GM18508 (cell line): ENCODE data around the gene ZNF362.
"Not testable (repeated sequence)": the region's sequence is repeated elsewhere in the genome, so short reads cannot be mapped to it uniquely, and the experiment has no call there.

ENCODE experiments used
- ATAC-seq: cut with Tn5 transposase; IDR thresholded peaks from one replicate; pipeline ENCODE4 v1.9.1; 2021; ENCODE audit warnings: moderate number of reproducible peaks; ENCODE audit not compliant: insufficient read depth, unreplicated experiment

Gene ZNF362

DNA sequence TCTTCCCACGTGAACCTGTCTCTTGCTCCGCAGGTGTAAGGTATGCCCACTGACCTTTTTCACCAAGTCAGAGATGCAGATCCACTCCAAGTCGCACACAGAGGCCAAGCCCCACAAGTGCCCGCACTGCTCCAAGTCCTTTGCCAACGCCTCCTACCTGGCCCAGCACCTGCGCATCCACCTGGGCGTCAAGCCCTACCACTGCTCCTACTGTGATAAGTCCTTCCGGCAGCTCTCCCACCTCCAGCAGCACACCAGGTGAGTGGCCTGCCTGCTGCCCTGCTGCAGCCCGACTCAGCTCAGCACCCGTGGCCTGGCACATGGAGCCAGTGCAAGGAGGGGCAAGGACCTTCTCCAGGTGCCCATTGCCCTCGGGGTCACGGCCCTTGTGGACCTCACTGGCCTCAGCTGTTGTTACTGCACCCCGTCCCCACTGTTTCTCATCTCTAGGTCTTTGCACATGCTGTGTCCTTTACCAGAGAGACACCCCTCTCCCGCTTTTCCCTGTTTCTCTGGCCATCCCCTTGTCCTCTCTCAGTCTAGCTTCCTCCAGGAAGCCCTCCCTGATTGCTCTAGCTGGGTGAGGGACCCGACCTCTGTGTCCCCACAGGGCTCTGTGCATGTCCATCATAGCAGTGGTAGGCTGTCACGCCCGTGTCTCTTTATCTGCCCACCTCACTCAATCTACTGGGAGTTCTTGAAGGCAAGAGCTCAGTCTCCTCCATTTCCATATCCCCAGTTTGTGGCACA is 25.4 kb downstream of the ZNF362 start:
- ATAC-seq = no peak

DNA sequence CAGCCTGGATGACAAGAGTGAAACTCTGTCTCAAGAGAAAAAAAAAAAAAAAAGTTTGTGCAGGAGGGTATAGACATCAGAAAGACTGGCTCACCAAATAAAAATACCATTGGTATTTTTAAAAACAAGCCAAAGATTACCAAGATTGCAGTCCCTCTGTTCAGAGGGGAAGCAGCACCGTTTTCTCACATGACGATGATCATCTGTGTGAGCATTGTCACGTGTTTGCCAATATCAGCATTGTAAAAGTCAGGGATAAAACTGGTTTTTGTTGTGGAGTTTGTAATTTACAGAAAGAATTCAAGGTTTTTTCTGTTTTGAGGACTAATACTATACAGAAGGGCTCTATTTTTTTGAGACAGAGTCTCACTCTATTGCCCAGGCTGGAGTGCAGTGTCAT is 26.5 kb downstream of the ZNF362 start:
- no peak for ATAC-seq

DNA sequence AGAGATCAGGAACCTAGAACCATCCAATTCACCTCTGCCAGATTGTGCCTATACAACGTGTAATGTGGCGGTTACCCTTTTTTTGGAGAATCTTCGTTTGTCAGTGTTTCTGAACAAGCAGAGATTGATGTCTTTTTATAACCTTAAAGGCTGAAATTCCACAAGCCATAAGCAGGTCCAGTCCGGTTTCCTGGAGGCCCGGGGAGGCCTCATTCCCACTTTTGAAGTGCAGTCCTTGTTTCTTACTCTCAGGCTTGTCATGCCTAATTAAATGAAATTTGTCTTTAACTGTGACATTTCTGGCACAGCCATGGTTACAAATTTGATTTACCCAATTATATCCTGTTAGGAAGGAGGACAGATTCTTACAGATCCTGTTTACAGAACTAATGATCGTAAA is 27.8 kb downstream of the ZNF362 start:
- ATAC-seq = no peak

DNA sequence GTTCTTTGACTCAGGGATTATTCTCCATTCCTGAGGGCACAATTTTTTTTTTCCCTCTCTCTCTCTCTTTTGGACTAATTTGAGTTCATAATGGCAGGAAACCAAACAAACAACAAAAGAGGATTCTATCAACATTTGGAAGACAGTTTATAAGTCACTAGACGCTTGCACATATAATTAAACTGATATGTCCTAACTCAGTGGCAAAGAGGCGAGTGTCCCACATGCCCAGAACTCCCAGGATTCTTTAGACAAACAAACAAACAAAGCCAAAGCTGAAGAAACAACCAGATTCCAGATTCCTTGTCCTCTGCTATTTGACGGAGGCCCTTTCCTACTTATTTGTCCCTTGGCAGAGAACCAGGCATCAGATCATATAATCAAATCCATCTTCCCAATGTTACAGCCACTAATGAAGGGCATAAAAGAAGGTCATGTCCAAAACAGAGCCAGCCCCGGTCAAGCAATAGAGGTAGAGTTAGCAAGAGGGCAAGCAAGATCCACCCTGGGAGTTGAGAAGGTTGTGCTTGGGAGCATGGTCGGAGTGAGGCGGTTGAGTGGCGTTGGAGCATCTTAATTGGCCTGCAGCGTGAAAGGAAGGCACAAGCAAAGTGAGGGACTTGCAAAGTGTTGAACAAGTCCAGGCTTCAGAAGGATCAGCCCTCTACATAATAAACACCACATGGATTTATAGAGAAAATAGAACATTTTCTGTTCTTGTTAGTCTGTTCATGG is 30.3 kb downstream of the ZNF362 start:
- no peak for ATAC-seq

DNA sequence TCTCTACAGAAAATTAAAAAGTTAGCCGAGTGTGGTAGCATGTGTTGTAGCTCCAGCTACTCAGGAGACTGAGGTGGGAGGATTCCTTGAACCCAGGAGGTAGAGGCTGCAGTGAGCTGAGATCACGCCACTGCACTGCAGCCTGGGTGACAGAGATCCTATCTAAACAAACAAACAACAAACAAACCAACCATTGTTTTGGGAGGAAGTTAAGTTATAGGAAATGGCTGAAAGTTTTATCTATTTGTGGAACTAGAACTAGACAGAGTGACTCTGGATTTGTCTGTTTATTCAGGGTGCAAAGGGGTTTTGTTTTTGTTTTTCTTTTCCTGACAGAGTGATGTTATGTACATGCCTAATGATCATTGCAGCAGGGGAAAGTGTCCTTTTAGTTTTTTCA is 31.0 kb downstream of the ZNF362 start:
- ATAC-seq = no peak

DNA sequence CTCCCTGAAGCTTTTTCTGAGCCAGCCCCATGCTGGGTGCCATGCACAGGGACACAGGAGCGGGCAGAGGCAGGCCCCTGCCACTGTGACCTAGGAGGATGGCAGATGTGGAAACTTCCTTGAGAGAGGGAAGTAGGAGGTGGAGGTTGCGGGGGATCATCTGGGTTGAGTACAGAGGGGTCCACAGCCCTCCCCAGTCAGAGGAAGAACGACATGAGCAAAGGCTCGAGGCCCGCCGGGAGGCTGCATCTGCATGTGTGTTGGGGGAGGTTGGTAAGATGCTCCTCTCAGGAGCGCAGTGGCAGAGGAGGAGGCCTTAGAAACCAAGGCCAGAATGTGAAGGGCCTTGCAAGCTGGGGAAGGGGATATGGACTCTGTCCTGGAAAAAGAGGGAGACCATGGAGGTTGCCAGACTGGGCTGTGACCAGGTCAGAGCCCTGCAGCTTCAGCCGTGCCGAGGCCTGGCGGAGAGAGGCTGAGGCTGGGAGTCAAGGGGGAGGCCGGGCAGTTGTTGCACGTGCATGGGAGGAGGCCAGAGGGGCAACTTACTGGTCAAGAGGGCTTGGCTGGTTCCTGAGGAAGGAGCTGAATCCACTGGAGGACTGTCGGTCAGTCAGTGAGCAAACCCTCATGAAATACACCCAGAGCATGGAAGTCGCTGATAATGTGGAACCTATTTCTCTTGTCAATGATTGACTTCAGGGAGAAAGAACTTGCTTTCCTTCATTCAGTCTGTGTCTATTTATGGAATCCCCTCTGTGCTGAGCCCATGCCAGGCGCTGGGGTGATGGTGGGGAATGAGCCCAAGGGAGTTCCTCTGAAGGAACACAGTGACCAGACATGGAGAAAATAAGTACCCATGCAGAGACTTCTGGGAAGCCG is 32.9 kb downstream of the ZNF362 start:
- no peak for ATAC-seq

DNA sequence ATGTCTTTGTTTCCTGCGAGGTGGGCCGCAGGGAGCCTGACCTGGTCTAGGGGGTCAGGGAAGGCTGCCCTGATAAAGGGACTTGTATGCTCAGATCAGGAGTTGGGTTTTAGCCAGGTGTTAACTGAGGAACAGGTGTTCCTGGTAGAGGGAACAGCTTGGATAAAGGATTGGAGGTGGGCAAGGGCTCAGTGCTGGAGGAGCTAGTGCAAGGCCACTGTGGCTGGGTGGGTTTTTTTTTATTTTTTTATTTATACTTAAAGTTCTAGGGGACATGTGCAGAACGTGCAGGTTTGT is 33.5 kb downstream of the ZNF362 start:
- ATAC-seq = no peak

DNA sequence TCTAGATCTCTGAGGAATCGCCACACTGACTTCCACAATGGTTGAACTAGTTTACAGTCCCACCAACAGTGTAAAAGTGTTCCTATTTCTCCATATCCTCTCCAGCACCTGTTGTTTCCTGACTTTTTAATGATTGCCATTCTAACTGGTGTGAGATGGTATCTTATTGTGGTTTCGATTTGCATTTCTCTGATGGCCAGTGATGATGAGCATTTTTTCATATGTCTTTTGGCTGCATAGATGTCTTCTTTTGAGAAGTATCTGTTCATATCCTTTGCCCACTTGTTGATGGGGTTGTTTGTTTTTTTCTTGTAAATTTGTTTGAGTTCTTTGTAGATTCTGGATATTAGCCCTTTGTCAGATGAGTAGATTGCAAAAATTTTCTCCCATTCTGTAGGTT is 34.3 kb downstream of the ZNF362 start:
- not testable (repeated sequence) for ATAC-seq

DNA sequence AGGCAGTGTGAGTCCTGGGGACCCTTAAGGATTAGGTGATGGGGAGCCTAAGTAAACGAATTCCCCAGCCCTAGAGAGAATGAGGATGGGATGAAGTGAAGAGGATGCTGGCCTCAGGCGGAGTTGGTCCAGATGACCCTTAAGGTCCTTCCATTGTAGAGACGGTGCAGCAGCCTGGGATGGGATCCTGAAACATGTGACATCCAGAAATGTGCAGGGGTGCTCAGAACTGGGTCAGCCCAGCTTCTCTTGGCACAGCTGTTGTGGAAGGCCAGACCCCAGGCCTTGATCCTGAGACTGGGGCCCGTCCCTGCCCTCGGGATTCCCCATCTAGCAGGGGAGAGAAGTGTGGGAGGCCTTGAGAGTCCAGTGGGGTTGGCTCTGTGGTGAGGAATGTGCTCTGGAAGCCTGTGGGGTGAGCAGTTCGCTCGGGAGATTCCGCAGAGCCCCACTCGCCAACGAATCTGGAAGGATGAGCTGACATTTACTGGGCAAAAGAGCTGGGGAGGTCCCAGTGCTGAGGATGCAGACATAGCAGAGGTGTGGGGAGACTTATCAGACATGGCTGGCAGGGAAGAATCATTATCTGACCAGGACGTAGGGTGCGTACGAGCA is 36.5 kb downstream of the ZNF362 start:
- no peak for ATAC-seq

DNA sequence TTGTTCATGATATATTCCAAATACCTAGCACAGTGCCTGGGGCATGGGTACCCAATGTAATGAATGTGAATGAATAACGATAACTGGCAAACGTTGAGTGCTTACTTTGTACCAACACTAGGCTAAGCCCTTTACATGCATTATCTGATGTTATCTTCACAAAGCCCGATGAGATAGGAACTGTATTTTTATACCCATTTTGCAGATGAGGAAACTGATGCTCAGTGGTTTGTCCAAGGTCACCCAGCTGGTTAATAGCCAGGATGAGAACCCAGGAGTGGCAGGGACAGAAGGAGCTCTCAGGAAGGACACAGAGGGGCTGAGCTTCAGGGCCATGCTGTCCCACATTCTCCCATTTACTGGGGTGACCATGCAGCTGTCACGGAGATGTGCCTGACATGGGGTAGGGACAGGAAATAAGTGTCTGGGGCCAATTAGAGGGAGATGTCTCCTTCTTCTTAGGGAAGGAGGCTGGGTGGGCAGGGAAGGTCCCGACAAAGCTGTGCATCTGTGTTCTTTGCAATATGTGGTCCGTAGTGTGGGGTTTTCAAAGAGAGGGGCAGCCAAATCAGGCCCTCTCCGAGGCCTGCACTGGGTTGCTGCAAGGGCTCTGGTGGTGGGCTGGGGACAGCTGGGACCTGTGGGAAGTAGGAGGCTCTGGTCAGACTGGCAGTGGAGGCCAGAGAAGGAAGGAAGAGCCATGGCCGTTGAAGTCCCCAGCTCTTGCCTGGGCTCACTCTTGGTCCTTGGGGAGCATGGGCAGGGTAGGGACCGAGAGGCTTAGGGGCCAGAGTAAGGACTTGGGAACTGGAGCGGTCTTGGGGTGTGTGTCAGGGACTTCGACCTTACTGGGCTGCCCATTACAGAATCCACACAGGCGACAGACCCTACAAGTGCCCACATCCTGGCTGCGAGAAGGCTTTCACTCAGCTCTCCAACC is 38.0 kb downstream of the ZNF362 start:
- ATAC-seq = no peak

DNA sequence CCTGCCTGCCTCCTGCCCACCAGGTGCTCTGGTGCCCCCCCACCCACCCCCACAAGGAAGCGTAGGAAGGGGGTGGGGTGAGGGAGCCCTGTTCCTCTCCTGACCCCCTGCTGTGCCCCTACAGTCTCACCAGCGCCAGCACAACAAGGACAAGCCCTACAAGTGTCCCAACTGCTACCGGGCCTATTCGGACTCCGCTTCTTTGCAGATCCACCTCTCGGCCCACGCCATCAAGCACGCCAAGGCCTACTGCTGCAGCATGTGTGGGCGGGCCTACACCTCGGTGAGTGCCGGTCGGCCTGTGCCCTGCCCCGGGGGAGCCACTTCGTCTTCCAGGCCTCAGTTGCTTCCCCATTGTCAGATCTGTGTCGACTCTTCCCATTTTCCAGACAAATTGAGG is 38.7 kb downstream of the ZNF362 start:
- ATAC-seq = no peak

DNA sequence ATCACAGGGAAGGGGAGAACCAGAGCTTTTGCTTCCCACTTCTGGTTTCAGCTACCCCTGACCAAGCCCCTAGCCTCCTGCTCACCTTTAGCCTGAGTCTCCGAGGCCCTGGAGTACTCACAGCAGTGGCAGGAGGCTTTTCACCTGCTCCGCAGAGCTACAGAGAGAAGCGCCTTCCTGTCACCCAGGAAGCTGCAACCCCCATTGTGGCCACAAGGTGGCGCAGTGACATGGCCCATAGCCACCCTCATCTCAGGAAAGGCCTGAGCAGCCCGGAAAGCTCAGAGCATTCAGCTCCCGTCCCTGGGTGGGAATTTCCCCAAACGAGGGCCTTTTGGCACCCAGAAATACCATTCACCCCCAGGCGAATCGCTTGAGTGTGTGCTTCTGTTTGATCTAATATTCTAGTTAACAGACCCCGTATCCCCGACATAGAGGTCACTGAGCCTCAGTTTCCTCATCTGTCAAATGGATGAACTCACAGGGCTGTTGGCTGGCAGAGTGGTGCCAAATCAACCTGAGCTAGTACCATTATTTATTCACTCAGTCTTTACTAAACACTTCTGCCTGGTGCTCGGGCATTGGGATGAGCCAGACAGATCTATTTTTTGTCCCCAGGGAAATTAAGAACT is 39.3 kb downstream of the ZNF362 start:
- ATAC-seq = no peak

DNA sequence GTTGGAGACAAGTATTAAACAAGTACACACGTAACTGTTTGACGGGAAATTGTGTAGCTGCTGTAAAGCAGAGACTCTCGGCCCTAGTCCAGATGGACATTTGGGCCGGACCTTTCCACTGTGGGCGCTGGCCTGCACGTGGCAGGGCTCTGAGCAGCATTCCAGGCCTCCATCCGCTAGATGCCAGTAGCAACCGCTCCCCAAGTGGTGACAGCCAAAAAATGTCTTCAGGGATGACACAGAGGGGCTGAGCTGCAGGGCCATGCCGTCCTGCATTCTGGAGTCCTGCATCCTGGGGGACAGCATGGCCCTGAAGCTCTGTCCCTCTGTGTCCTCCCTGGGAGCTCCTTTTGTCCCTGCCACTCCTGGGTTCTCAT is 39.8 kb downstream of the ZNF362 start:
- ATAC-seq = no peak

DNA sequence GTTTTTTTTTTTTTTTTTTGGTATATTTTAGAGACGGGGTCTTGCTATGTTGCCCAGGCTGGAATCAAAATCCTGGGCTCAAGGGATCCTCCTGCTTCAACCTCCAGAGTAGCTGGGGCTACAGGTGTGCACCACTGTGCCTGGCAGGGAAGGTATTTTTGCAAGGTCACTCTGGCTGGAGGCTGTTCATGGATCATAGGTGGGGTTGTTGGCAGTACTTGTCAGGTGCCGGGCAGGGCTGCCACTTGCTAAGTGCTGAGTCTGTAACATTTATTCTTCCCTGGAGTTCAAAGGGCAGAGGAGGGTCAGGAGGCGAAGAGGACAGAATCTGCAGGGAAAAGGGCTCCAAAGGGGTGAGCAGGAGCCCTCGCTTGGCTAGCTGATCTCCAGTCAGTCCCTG is 40.5 kb downstream of the ZNF362 start:
- no peak for ATAC-seq

DNA sequence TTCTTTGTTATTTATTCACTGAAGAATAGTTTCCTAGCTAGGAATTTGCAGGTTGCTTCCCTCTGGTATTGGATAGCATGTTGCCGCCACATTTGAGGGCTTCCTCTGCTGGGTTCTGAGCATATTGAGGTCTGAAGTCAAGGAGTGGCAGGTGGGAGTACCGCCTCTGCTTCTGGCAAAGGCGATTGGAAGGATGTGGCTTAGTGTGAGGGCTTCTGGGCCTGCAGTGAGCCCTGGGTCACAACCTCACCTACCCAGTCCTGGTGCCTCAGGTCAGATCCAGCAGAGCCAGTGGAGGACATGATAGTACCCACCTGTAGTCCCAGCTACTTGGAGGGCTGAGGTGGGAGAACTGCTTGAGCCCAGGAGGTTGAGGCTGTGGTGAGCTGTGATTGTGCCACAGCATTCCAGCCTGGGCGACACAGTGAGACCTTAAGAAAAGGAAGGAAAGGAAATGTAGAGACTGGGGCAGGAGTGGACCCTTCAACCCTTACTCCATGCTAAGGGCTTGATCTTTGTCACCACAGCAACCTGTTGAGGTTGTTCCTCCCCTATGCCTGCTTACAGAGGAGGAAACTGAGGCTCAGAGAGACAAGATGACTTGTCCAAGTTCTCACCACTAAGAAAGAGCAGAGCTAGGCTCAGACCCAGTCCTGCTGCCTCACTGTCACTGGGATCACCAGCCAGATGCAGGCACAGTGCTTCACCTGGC is 41.8 kb downstream of the ZNF362 start:
- ATAC-seq = no peak

DNA sequence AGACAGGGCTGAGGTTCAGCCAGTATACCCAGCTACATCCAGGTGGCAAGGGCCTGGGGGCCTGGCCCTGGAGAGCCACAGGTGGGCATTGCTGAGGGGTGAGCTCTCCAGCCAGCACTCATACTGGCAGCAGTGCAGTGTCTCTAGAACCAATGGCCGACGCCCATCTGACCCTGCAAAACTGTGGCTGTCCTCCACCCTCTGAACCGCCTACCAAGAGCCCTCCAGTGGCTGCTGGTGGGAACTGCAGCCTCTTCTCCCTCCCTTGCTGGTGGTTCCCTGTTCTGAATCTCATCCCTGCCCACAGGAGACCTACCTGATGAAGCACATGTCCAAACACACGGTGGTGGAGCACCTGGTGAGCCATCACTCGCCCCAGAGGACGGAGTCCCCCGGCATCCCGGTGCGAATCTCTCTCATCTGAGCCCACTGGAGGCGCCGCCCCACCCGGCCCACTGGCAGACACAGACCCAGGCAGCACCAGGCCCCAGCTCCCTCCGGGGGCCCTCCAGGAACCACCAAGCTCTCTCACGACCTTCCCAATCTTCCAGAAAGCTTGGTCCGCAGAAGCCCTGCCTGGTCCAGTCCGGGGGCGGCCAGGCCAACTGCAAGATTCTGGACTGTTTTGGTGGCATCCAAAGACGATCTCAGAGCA is 42.5 kb downstream of the ZNF362 start:
- ATAC-seq = no peak

DNA sequence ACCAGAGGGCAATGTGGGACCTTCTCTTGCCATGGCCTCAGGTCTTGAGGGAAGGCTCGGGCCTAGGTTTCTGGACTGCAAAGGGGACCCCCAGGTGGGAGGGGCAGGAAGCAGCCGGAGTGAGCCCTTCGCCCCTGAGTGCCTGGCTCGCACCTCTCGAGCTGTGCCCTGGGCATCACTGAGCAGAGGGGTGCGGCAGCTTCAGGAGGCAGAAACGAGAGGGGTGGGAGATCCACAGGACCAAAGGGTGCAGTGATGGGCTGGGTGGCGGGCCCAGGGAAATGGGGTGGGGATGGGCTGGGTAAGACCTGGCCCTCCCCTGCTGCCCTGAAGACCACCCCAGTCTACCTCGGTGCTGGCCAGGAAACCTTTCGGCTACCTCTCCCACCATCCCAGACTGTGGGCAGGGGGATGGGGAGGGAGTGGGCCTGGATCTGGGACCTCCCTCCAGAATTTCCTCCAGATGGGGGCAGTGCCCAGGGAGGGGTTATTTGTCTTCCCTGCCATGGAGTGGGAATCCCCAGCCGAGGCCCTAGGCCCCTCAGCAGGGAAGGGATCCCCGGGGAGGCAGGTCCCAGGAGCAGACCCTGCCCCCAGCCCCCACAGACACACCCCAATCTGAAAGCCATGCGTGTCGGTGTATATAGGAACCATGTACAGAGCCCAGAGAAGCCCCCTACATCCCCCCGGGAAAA is 43.3 kb downstream of the ZNF362 start:
- ATAC-seq = no peak

DNA sequence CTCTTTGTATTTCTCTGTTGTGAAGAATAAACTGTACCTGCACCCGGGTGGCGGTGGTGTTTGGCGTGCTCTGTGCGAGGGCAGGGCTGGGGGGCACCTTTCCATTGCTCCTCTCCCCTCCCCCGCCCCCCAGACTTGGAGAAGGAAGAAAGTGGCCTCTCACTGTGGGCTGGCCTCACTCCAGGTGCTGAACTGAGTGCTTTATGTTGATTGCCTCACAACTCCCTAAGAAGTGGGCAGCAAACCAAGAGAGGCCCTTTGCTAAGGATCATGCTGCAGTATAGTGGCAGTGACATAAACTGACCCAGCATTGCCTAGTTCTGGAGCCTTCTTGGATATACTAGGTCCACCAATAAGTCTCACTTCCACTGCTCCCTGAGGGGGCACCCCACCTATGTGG is 44.4 kb downstream of the ZNF362 start:
- no peak for ATAC-seq
